Ovary (tissue), 3 donors: ENCODE measurements around the gene LRIG1.

Source experiments
- CTCF ChIP-seq, 3 donors: fragments of 450-650 bp in 2 of 3; fragments of 200-600 bp in 1 of 3; IDR thresholded peaks; one replicate each; pipeline versions ENCODE4 v1.5.1 to v1.8.0; 2016 to 2022; ENCODE audit warnings: antibody characterized with exemption in 3 of 3, mild to moderate bottlenecking in 1 of 3
- EP300 ChIP-seq: sonication (generic); formaldehyde crosslinking; IDR thresholded peaks from one replicate; pipeline ENCODE4 v1.6.1; 2017; ENCODE audit warnings: antibody characterized with exemption
- POLR2A ChIP-seq: fragments of 450-650 bp; IDR thresholded peaks from one replicate; pipeline ENCODE4 v1.6.1; 2017; ENCODE audit warnings: antibody characterized with exemption, mild to moderate bottlenecking, moderate library complexity
- donor health status: DM: no; HTN: no; CAD: no.

- TF ChIP-seq CTCF (IDR thresholded peaks at IDR 0.05) (no peak), POLR2A (no peak), EP300 (no peak)
Measured at GRCh38 chr3:66486646-66487045, 14.2 kb downstream of the LRIG1 start.
